Measurements from ENCODE around the gene HIP1R. TPM values are rescaled to one million over a fixed set of nuclear protein-coding genes. Genes with fewer than 3 reads are reported as not detected.

HIP1R gene
- total RNA-seq, 2 experiments from 2014 or later, result 31.9 to 34.7 TPM

DNA sequence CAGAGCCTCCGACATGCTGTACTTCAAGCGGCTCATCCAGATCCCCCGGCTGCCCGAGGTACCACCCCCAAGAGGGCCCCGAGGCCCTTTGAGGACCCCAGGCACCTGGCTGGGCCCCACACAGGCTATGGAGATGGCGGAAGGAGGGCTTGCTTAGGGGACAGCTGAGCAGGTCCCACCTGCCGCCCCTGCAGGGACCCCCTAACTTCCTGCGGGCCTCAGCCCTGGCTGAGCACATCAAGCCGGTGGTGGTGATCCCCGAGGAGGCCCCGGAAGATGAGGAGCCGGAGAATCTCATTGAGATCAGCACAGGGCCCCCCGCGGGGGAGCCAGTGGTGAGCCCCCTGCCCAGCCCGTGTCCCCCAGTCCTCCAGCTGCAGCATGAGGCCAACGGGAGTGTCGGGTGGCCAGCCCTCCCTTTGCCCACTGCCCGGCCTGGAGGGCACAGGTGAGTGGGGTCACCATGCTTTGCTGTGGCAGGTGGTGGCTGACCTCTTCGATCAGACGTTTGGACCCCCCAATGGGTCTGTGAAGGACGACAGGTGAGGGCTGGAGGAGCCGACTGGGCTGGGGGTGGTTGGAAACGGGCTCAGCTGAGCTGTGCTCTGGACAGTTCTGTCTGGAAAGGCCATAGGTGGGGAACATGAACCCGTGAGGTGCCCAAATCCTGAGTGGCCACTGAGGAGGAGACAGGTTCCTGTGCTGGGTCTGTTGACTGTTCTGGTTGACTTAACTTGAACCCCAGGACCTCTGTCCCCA lies 20.0 kb downstream of the HIP1R start:
- DNase-seq (no peak), ATAC-seq (no peak)
- CTCF ChIA-PET, result interaction anchor here (0.8 to 8.2 kb wide), 4 partner anchors 61 to 115 kb away, joined by 3 to 111 read pairs (median 4); no protein-coding TSS in a partner anchor
- no peaks in the 10 kb centered on the region for H3K4me1 Mint-ChIP-seq
- H3K27ac Mint-ChIP-seq, result no peak overlapping the region
- H3K4me3 Mint-ChIP-seq, result no peak overlapping the region
- H3K36me3 Mint-ChIP-seq, result peaks cover 1% of the 10 kb centered on the region
- H3K9me3 Mint-ChIP-seq (ENCODE audit: low read depth), result no peaks in the 10 kb centered on the region
- no peaks in the 10 kb centered on the region for H3K27me3 Mint-ChIP-seq

DNA sequence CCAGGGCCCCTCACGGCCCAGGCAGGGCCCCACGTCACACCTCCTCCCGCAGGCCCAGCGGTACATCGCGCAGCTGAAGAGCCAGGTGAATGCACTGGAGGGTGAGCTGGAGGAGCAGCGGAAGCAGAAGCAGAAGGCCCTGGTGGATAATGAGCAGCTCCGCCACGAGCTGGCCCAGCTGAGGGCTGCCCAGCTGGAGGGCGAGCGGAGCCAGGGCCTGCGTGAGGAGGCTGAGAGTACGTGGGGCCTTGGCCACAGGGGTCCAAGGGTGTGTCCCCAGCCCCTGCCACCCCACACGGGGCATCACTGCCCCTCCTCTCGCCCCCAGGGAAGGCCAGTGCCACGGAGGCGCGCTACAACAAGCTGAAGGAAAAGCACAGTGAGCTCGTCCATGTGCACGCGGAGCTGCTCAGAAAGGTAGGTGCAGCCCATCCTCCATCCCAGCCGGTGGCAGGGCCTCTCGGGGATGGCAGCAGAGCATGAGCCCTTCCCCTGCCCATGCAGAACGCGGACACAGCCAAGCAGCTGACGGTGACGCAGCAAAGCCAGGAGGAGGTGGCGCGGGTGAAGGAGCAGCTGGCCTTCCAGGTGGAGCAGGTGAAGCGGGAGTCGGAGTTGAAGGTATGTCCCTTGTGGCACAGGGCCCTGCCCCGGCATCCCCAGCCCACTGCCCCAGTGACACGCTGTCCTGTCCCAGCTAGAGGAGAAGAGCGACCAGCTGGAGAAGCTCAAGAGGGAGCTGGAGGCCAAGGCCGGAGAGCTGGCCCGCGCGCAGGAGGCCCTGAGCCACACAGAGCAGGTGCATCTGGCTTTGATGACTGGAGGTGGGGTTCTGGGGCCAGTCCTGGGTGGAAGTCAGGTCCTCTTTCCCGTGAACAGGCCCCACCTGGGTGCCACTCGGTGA lies 20.9 kb downstream of the HIP1R start:
- no peaks in the 10 kb centered on the region for H3K9me3 Mint-ChIP-seq (ENCODE audit: low read depth)
- H3K4me1 Mint-ChIP-seq, result no peaks in the 10 kb centered on the region
- CTCF ChIA-PET, result interaction anchor here (0.8 to 8.2 kb wide), 2 partner anchors 62 to 98 kb away, joined by 4 to 111 read pairs; no protein-coding TSS in a partner anchor
- ATAC-seq, result no peak
- no peak overlapping the region for H3K4me3 Mint-ChIP-seq
- no peak overlapping the region for H3K27ac Mint-ChIP-seq
- H3K36me3 Mint-ChIP-seq, result peaks cover 1% of the 10 kb centered on the region
- DNase-seq, result no peak
- H3K27me3 Mint-ChIP-seq, result no peaks in the 10 kb centered on the region

DNA sequence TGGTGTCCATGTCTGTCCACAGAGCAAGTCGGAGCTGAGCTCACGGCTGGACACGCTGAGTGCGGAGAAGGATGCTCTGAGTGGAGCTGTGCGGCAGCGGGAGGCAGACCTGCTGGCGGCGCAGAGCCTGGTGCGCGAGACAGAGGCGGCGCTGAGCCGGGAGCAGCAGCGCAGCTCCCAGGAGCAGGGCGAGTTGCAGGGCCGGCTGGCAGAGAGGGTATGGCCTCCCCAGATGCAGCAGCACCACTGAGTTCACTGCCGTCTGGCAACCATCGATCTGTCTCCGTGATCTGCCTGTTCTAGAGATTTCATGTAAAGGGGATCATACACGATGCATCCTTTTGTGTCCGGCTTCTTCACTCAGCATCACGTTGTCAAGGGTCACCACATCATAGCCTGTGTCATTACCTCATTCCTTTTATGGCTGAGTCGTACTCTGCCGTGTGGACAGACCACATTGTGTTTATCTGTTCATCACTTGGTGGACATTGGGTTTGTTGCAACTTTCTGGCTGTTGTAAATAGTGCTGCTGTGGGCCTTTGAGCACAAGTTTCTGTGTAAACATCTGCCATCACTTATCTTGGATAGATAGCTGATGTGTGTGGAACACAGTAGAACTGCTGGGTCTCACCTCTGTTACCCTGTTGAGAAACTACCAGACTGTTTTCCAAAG lies 21.9 kb downstream of the HIP1R start:
- peaks cover 1% of the 10 kb centered on the region for H3K36me3 Mint-ChIP-seq
- ATAC-seq, result no peak
- H3K27me3 Mint-ChIP-seq, result no peaks in the 10 kb centered on the region
- no peaks in the 10 kb centered on the region for H3K9me3 Mint-ChIP-seq (ENCODE audit: low read depth)
- H3K4me1 Mint-ChIP-seq, result no peaks in the 10 kb centered on the region
- CTCF ChIA-PET, result interaction anchor here (8.2 kb wide), 1 partner anchor 98 kb away, joined by 111 read pairs; no protein-coding TSS in a partner anchor
- no peak overlapping the region for H3K27ac Mint-ChIP-seq
- DNase-seq, result no peak
- H3K4me3 Mint-ChIP-seq, result no peak overlapping the region

DNA sequence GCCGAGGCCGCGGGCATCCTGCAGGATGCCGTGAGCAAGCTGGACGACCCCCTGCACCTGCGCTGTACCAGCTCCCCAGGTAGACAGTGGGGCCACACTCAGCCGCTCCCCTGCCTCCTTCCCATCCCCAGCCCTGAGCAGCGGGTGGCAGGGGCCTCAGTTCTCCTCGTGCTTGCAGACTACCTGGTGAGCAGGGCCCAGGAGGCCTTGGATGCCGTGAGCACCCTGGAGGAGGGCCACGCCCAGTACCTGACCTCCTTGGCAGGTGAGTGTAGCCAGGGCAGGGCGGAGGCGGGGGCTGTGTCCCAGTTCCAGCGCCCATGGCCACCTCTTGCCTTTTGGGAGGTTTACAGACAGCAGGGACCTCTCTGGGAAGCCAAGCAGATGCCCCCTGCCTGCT lies 22.9 kb downstream of the HIP1R start:
- no peaks in the 10 kb centered on the region for H3K4me1 Mint-ChIP-seq

DNA sequence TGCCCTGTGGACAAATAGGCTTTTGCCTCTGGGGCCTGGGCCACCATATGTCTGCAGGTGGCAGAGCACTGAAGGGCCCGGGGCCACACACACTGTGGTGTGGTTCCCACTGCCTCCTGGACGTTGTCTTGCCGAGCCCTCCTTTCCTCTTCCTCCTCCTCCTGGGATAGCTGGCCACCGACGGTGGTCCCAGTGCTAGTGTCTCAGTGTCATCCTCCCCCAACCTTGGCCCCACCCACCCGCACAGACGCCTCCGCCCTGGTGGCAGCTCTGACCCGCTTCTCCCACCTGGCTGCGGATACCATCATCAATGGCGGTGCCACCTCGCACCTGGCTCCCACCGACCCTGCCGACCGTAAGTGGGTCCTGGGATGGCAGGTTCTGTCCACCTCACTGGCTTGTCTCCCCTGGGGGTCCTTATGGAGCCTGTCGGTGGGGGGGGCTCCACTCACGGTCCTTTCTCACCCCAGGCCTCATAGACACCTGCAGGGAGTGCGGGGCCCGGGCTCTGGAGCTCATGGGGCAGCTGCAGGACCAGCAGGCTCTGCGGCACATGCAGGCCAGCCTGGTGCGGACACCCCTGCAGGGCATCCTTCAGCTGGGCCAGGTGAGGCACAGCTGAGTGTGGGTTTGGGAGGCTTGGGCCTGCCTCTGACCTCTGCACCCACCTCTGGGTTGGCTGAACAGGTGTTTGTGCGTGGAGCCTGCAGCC lies 23.5 kb downstream of the HIP1R start:
- Mint-ChIP-seq H3K9me3 (ENCODE audit: low read depth) (no peaks in the 10 kb centered on the region), H3K27me3 (no peaks in the 10 kb centered on the region), H3K36me3 (peaks cover 1% of the 10 kb centered on the region), H3K4me1 (no peaks in the 10 kb centered on the region), H3K4me3 (no peak overlapping the region), H3K27ac (no peak overlapping the region)
- no peak for ATAC-seq
- DNase-seq, result no peak
- CTCF ChIA-PET, result interaction anchor here (1.1 to 8.2 kb wide), 8 partner anchors 13 to 117 kb away, joined by 3 to 111 read pairs (median 3); partner anchors contain the start of gene OGFOD2

More for the DNA sequence above, 22.9 kb downstream of the HIP1R start:
- Mint-ChIP-seq H3K27ac (no peak overlapping the region), H3K27me3 (no peaks in the 10 kb centered on the region), H3K9me3 (ENCODE audit: low read depth) (no peaks in the 10 kb centered on the region), H3K4me3 (no peak overlapping the region), H3K36me3 (peaks cover 1% of the 10 kb centered on the region)
- DNase-seq (no peak), ATAC-seq (no peak)
- CTCF ChIA-PET, result interaction anchor here (1.3 to 8.2 kb wide), 4 partner anchors 14 to 96 kb away, joined by 3 to 111 read pairs (median 32); no protein-coding TSS in a partner anchor

DNA sequence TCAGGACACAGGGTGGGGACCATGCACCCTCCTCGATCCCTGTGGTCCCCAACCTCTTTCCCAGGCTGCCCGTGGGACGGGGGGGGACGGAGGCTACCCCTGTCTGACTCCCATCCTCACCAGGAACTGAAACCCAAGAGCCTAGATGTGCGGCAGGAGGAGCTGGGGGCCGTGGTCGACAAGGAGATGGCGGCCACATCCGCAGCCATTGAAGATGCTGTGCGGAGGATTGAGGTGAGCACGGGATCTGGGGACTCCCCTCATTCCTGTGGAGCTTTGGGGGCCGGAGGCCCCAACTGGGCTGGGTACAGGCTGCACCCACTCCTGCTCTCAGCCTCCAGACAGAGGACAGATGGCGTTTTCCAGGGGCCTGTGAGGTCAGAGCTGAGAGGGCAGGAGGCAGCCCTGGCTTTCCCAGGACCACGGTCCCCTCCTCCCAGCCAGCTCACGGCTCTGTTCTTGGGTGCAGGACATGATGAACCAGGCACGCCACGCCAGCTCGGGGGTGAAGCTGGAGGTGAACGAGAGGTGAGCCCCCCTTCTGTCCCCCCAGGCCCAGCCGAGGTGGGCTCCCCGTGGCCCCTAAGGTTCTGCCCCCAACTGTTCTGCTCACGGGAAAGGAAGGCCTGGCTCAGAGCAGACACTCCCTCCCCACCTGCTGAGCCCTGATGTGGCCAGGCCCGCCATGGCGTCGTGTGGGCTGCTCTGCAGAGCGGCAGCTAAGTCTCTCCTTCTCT lies 24.2 kb downstream of the HIP1R start:
- H3K27me3 Mint-ChIP-seq, result no peaks in the 10 kb centered on the region
- H3K27ac Mint-ChIP-seq, result no peak overlapping the region
- H3K36me3 Mint-ChIP-seq, result peaks cover 1% of the 10 kb centered on the region
- ATAC-seq (no peak), DNase-seq (no peak)
- CTCF ChIA-PET, result interaction anchor here (0.6 to 8.2 kb wide), 13 partner anchors 13 to 208 kb away, joined by 3 to 111 read pairs (median 3); partner anchors contain the start of gene OGFOD2
- no peaks in the 10 kb centered on the region for H3K4me1 Mint-ChIP-seq
- H3K4me3 Mint-ChIP-seq, result no peak overlapping the region
- H3K9me3 Mint-ChIP-seq (ENCODE audit: low read depth), result no peaks in the 10 kb centered on the region

DNA sequence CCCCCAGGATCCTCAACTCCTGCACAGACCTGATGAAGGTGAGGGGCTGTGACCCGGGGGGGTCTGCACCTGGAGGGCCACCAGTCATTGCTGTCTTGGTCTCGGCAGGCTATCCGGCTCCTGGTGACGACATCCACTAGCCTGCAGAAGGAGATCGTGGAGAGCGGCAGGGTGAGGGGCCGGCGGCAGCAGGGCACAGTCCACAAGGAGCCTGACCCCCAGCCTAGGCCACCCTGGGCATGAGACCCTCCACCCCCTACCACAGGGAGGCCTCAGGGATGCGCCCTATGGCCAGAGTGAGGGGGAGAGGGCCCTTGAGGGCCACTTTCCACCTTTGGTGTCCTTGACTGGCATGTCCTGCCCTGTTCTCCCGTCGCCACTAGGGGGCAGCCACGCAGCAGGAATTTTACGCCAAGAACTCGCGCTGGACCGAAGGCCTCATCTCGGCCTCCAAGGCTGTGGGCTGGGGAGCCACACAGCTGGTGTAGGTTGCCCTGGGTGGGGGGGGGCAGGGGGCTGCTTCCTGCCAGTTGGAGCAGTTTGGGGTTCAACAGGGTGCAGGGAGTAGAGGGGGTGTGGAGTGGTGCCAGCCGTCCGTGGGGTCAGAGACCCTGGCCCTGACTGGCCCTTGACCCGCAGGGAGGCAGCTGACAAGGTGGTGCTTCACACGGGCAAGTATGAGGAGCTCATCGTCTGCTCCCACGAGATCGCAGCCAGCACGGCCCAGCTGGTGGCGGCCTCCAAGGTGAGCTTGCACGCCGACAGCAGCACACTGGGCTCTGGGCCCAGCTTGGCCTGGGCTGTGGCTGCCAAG lies 25.0 kb downstream of the HIP1R start:
- Mint-ChIP-seq H3K4me3 (no peak overlapping the region), H3K36me3 (peaks cover 4% of the 10 kb centered on the region), H3K27ac (no peak overlapping the region), H3K4me1 (no peaks in the 10 kb centered on the region), H3K9me3 (ENCODE audit: low read depth) (no peaks in the 10 kb centered on the region), H3K27me3 (no peaks in the 10 kb centered on the region)
- ATAC-seq (peak; percentile 74), DNase-seq (peak; percentile 87)
- CTCF ChIA-PET, result interaction anchor here (0.6 to 8.2 kb wide), 23 partner anchors 9 to 378 kb away, joined by 3 to 111 read pairs (median 3); partner anchors contain the start of genes ABCB9 and OGFOD2

DNA sequence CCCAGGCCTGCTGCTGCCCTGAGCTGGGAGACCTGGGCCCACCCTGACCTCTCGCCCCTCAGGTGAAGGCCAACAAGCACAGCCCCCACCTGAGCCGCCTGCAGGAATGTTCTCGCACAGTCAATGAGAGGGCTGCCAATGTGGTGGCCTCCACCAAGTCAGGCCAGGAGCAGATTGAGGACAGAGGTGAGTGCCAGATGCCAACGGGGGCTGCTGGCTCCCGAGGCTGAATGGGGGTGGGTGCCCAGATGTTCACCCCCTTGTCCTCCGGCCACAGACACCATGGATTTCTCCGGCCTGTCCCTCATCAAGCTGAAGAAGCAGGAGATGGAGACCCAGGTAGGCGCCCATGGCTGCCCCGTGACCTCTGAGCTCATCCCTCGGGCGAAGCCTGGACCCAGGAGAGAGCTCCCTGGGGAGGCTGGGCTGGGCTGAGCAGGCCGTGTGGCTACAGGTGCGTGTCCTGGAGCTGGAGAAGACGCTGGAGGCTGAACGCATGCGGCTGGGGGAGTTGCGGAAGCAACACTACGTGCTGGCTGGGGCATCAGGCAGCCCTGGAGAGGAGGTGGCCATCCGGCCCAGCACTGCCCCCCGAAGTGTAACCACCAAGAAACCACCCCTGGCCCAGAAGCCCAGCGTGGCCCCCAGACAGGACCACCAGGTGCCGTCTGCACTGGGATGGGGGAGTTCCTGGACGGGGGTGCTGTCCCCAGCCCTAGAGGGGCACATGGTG lies 25.8 kb downstream of the HIP1R start:
- Mint-ChIP-seq H3K27ac (no peak overlapping the region), H3K4me3 (no peak overlapping the region), H3K27me3 (no peaks in the 10 kb centered on the region), H3K4me1 (no peaks in the 10 kb centered on the region), H3K36me3 (peaks cover 4% of the 10 kb centered on the region), H3K9me3 (ENCODE audit: low read depth) (no peaks in the 10 kb centered on the region)
- DNase-seq (no peak), ATAC-seq (no peak)
- CTCF ChIA-PET, result interaction anchor here (0.7 to 8.2 kb wide), 18 partner anchors 8 to 377 kb away, joined by 3 to 111 read pairs (median 4); partner anchors contain the start of gene ABCB9

DNA sequence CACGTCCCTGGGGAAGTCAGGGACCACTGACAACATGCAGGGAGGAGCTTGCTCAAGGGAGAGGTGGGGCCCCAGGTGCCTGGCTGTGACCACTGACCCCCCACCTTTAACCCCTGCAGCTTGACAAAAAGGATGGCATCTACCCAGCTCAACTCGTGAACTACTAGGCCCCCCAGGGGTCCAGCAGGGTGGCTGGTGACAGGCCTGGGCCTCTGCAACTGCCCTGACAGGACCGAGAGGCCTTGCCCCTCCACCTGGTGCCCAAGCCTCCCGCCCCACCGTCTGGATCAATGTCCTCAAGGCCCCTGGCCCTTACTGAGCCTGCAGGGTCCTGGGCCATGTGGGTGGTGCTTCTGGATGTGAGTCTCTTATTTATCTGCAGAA lies 26.3 kb downstream of the HIP1R start:
- H3K27me3 Mint-ChIP-seq, result no peaks in the 10 kb centered on the region
- peaks cover 4% of the 10 kb centered on the region for H3K36me3 Mint-ChIP-seq
- H3K27ac Mint-ChIP-seq, result no peak overlapping the region
- no peak overlapping the region for H3K4me3 Mint-ChIP-seq
- CTCF ChIA-PET, result interaction anchor here (1.1 to 8.2 kb wide), 10 partner anchors 10 to 110 kb away, joined by 3 to 111 read pairs (median 3); no protein-coding TSS in a partner anchor
- ATAC-seq (no peak), DNase-seq (no peak)
- H3K9me3 Mint-ChIP-seq (ENCODE audit: low read depth), result no peaks in the 10 kb centered on the region
- no peaks in the 10 kb centered on the region for H3K4me1 Mint-ChIP-seq

DNA sequence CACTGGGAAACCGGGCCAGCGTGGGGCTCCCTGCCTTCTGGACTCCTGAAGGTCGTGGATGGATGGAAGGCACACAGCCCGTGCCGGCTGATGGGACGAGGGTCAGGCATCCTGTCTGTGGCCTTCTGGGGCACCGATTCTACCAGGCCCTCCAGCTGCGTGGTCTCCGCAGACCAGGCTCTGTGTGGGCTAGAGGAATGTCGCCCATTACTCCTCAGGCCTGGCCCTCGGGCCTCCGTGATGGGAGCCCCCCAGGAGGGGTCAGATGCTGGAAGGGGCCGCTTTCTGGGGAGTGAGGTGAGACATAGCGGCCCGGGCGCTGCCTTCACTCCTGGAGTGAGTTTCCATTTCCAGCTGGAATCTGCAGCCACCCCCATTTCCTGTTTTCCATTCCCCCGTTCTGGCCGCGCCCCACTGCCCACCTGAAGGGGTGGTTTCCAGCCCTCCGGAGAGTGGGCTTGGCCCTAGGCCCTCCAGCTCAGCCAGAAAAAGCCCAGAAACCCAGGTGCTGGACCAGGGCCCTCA lies 26.9 kb downstream of the HIP1R start:
- H3K4me1 Mint-ChIP-seq, result no peaks in the 10 kb centered on the region
- DNase-seq, result no peak
- H3K9me3 Mint-ChIP-seq (ENCODE audit: low read depth), result no peaks in the 10 kb centered on the region
- H3K27ac Mint-ChIP-seq, result no peak overlapping the region
- CTCF ChIA-PET, result interaction anchor here (1.2 to 8.2 kb wide), 6 partner anchors 10 to 92 kb away, joined by 3 to 111 read pairs (median 20); no protein-coding TSS in a partner anchor
- H3K4me3 Mint-ChIP-seq, result no peak overlapping the region
- H3K27me3 Mint-ChIP-seq, result no peaks in the 10 kb centered on the region
- H3K36me3 Mint-ChIP-seq, result peaks cover 6% of the 10 kb centered on the region
- no peak for ATAC-seq

Data from activated CD8-positive, alpha-beta memory T cell treated with anti-CD3 and anti-CD28 coated beads, Interleukin-2, amount 10 ng/mL, durations not matched to agents 7 days and 5 days (primary cell).